ENCODE measurements around the gene ZC3HAV1. TPM values are rescaled to one million over a fixed set of nuclear protein-coding genes. Genes with fewer than 3 reads are reported as not detected.
"Not testable (repeated sequence)": the region's sequence is repeated elsewhere in the genome, so short reads cannot be mapped to it uniquely, and the experiment has no call there.

ZC3HAV1 gene
- total RNA-seq, 2 experiments from 2014 or later: 117 to 118 TPM

DNA sequence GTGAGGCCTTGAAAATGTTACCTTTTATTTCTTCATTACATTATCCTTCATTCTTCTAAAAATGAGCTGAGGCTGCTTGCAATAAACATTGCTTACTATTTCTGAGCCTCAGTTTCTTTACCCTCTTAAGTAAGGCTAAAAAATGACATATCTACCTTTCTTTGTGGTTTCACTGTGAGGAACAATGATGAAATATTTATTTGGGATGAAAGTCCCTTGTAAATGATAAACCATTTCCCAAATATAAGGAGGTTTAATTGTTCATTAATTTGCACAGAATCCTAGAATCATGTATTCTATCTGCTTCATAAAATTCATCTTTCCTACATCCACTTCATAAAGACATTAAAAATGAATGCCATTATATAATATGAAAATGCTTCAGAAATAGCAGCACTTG lies 27.9 kb downstream of the ZC3HAV1 start:
- Mint-ChIP-seq H3K36me3 (peaks cover 69% of the 10 kb centered on the region), H3K4me3 (no peak overlapping the region), H3K4me1 (peaks cover 84% of the 10 kb centered on the region), H3K27ac (peak overlapping the region; percentile 57), H3K9me3 (peaks cover 5% of the 10 kb centered on the region), H3K27me3 (no peaks in the 10 kb centered on the region)
- DNase-seq: no peak

GRCh38 chr7:139080905-139081304 lies 28.6 kb downstream of the ZC3HAV1 start:
- H3K4me3 Mint-ChIP-seq: peak overlapping the region; percentile 9
- no peak for DNase-seq
- peaks cover 78% of the 10 kb centered on the region for H3K4me1 Mint-ChIP-seq
- peak overlapping the region; percentile 57 for H3K27ac Mint-ChIP-seq
- peaks cover under 1% of the 10 kb centered on the region for H3K9me3 Mint-ChIP-seq
- H3K36me3 Mint-ChIP-seq: peaks cover 66% of the 10 kb centered on the region
- H3K27me3 Mint-ChIP-seq: no peaks in the 10 kb centered on the region

DNA sequence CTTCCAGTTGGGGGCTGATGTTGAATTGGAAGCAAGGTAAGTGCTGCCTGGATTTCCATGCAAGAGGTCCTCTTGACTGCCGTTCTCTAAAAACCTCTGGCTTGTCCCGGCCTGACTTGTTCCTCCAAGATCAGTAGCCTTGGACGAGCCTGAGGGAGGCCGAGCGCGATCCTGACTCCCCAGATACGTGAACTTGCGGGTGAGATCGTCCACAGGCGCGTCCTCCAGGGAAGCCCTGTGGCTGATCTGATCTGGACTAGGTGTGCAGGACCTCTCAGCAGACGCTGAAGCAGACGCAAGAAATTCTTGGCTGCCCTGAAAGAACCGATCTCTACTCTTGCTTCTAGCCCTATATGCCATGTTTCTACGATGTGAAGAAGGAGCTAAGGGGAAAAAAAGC lies 29.7 kb downstream of the ZC3HAV1 start:
- no peak for DNase-seq
- H3K9me3 Mint-ChIP-seq: no peaks in the 10 kb centered on the region
- H3K36me3 Mint-ChIP-seq: peaks cover 61% of the 10 kb centered on the region
- no peaks in the 10 kb centered on the region for H3K27me3 Mint-ChIP-seq
- H3K27ac Mint-ChIP-seq: peak overlapping the region; percentile 57
- peaks cover 71% of the 10 kb centered on the region for H3K4me1 Mint-ChIP-seq
- no peak overlapping the region for H3K4me3 Mint-ChIP-seq

- Mint-ChIP-seq H3K4me3 (no peak overlapping the region), H3K27ac (peak overlapping the region; percentile 57), H3K27me3 (no peaks in the 10 kb centered on the region), H3K36me3 (peaks cover 55% of the 10 kb centered on the region), H3K4me1 (peaks cover 65% of the 10 kb centered on the region), H3K9me3 (no peaks in the 10 kb centered on the region)
- DNase-seq: no peak
These were observed 30.6 kb downstream of the ZC3HAV1 start for GRCh38 chr7:139078911-139079310.

- no peak overlapping the region for H3K4me3 Mint-ChIP-seq
- H3K9me3 Mint-ChIP-seq: no peaks in the 10 kb centered on the region
- peaks cover 56% of the 10 kb centered on the region for H3K36me3 Mint-ChIP-seq
- peak overlapping the region; percentile 57 for H3K27ac Mint-ChIP-seq
- peaks cover 65% of the 10 kb centered on the region for H3K4me1 Mint-ChIP-seq
- no peaks in the 10 kb centered on the region for H3K27me3 Mint-ChIP-seq
- DNase-seq: no peak
These were observed 31.1 kb downstream of the ZC3HAV1 start for GRCh38 chr7:139078399-139078798.

- Mint-ChIP-seq H3K4me1 (peaks cover 64% of the 10 kb centered on the region), H3K27ac (peak overlapping the region; percentile 54), H3K36me3 (peaks cover 55% of the 10 kb centered on the region)
- H3K9me3 Mint-ChIP-seq, DNase-seq, H3K27me3 Mint-ChIP-seq, H3K4me3 Mint-ChIP-seq: not testable (repeated sequence)
These were observed 31.8 kb downstream of the ZC3HAV1 start for GRCh38 chr7:139077706-139078105.

GRCh38 chr7:139075871-139076686 lies 33.4 kb downstream of the ZC3HAV1 start:
- Mint-ChIP-seq H3K4me3 (no peak overlapping the region), H3K9me3 (no peaks in the 10 kb centered on the region), H3K27me3 (no peaks in the 10 kb centered on the region), H3K27ac (peak overlapping the region; percentile 72), H3K36me3 (peaks cover 58% of the 10 kb centered on the region), H3K4me1 (peaks cover 63% of the 10 kb centered on the region)
- no peak for DNase-seq

DNA sequence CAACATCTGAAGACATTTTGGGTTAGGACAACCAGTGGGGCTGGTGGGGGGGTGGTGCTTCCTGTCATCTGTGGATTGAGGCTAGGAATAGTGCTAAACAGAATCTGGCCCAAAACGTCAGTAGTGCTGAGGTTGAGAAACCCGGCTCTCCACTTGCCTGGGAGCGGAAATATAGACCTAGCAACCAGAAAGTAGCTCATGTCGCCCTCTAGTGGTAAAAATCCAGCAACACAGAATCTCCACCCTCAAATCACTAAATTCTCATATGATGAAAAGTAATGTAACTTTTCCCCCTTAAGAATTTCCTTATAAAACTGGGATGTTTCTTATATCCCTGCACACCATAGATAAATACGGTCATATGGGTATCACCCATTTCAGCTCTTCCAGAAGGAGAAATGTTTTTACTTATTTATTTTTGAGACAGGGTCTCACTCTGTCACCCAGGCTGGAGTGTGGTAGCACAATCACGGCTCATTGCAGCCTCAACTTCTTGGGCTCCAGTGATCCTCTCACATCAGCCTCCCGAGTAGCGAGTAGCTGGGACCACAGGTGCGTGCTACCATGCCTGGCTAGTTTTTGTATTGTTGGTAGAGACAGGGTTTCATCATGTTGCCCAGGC lies 34.4 kb downstream of the ZC3HAV1 start:
- Mint-ChIP-seq H3K9me3 (no peaks in the 10 kb centered on the region), H3K27me3 (no peaks in the 10 kb centered on the region), H3K4me1 (peaks cover 55% of the 10 kb centered on the region), H3K4me3 (peak overlapping the region; percentile 51), H3K36me3 (peaks cover 52% of the 10 kb centered on the region), H3K27ac (peak overlapping the region; percentile 84)
- DNase-seq: peak; percentile 47

DNA sequence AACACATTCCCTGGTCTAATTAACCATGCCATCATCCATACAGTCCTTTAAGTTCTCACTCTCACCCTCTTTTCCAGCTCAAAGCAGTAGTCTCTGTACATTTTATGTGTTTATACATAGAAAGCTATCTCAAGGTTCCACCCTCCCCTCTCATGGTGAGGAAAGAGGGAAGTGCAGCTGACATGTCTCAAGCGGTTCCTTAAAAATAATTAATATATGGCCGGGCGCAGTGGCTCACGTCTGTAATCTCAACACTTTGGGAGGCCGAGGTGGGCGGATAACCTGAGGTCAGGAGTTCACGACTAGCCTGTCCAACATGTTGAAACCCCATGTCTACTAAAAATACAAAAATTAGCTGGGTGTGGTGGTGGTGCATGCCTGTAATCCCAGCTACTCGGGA lies 36.7 kb downstream of the ZC3HAV1 start:
- H3K4me3 Mint-ChIP-seq: peak overlapping the region; percentile 16
- DNase-seq: no peak
- H3K4me1 Mint-ChIP-seq: peaks cover 46% of the 10 kb centered on the region
- no peaks in the 10 kb centered on the region for H3K9me3 Mint-ChIP-seq
- H3K27ac Mint-ChIP-seq: peak overlapping the region; percentile 87
- H3K27me3 Mint-ChIP-seq: no peaks in the 10 kb centered on the region
- peaks cover 56% of the 10 kb centered on the region for H3K36me3 Mint-ChIP-seq

DNA sequence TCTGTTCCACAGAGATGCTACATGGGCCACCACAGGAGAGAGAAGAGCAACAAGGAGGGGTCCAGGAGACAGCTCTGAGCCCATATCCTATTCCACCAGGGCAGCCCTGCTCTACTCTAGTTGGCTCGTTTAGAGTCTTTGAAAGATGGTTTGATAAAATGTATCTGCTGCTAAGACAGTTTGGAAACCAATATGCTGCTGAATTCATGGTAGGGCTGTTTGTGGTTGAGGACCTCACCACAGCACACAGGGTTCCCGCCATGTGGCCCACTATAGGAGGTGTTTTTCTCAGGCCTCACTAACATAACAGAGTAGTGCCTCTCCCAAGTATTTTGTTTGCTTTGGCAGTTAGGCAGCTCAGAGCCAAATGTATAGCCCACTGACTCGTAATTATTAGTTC lies 37.8 kb downstream of the ZC3HAV1 start:
- H3K27ac Mint-ChIP-seq: peak overlapping the region; percentile 87
- no peak for DNase-seq

DNA sequence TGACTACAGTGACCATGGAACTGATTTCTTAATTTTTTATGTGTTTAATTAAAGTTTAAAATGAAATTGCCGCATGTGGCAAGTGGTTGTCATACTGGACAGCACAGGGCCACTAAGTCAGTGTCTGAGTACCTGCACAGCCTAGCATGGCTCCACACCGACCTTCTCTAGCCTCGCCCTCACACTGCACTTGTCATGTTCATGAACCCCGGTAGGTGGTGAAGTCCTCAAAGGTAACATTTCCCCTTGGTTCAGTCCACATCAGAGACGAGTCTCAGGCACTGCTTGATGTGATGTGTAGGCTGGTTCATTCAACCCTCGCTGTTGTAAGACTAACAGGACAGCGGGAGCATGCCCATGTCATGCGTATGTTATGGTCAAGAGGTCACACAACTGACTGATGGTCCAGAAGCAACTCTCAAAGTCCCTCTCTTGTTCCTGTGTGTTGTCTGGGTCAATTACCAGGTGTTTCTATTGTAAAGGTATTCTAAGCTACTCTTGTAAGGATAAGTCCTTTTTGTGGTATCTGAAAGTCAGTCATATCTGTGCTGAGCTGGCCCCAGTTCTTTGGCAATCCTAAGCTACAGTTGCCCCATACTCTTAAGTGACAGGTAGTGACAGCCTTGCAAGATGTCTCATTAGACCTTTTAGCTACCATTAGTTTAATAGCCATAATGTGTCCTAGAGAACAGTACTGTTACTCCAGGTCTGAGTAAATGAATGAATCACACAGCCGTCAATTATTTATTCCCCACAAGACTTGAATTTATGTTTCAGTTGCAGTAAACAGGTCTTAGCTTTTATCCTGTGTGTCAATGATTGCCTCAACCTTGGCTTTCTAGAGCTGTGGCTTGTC lies 40.7 kb downstream of the ZC3HAV1 start:
- Mint-ChIP-seq H3K4me3 (no peak overlapping the region), H3K4me1 (peaks cover 47% of the 10 kb centered on the region), H3K9me3 (no peaks in the 10 kb centered on the region), H3K36me3 (peaks cover 59% of the 10 kb centered on the region), H3K27me3 (no peaks in the 10 kb centered on the region), H3K27ac (peak overlapping the region; percentile 59)
- no peak for DNase-seq

More for the DNA sequence above, 37.8 kb downstream of the ZC3HAV1 start:
- no peaks in the 10 kb centered on the region for H3K27me3 Mint-ChIP-seq
- H3K4me1 Mint-ChIP-seq: peaks cover 47% of the 10 kb centered on the region
- H3K36me3 Mint-ChIP-seq: peaks cover 65% of the 10 kb centered on the region
- H3K9me3 Mint-ChIP-seq: no peaks in the 10 kb centered on the region
- no peak overlapping the region for H3K4me3 Mint-ChIP-seq

DNA sequence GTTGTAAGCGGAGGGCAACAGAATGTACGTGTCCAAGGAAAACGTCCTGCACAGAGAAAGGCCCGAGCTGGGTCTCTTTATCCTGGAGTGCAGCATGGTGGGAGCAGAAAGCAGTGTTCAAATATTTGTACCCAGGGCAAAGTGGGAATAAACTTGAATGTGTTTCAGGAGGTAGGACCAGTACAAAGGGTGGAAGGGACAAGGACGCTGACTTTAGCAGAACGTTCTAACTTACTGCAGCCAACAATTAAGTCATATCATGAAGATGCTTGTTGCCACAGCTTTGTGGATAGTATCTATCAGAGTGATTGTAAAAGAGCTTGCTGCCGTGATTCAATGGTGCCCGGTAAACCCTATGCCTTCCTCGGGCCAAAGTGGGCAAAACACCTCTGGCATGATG lies 43.2 kb downstream of the ZC3HAV1 start:
- Mint-ChIP-seq H3K36me3 (peaks cover 50% of the 10 kb centered on the region), H3K4me3 (no peak overlapping the region), H3K27ac (peak overlapping the region; percentile 56), H3K27me3 (no peaks in the 10 kb centered on the region), H3K9me3 (no peaks in the 10 kb centered on the region), H3K4me1 (peaks cover 43% of the 10 kb centered on the region)
- DNase-seq: no peak

DNA sequence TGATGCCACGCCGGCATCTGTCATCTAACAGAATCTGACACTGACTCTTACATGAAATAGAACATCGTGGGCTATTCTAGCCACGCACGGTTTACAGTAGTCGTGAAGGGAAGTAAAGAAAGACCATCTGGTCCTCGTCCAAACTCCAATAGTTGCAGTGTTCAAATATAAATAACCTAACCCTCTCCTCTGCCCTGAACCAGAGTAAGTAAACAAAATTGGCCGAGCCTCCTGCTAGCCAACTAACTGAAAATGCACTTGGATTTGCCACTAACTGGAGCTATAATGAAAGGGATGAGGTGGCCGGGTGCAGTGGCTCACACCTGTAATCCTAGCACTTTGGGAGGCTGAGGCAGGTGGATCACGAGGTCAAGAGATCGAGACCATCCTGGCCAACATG lies 44.2 kb downstream of the ZC3HAV1 start:
- Mint-ChIP-seq H3K4me1 (peaks cover 50% of the 10 kb centered on the region), H3K4me3 (no peak overlapping the region), H3K27me3 (no peaks in the 10 kb centered on the region), H3K9me3 (no peaks in the 10 kb centered on the region), H3K27ac (no peak overlapping the region), H3K36me3 (peaks cover 56% of the 10 kb centered on the region)
- no peak for DNase-seq

GRCh38 chr7:139061416-139061815 lies 48.1 kb downstream of the ZC3HAV1 start:
- Mint-ChIP-seq H3K27me3 (no peaks in the 10 kb centered on the region), H3K4me1 (peaks cover 44% of the 10 kb centered on the region), H3K27ac (peak overlapping the region; percentile 67), H3K9me3 (no peaks in the 10 kb centered on the region), H3K36me3 (peaks cover 49% of the 10 kb centered on the region), H3K4me3 (no peak overlapping the region)
- DNase-seq: no peak

- no peak for DNase-seq
- no peaks in the 10 kb centered on the region for H3K9me3 Mint-ChIP-seq
These were observed 48.8 kb downstream of the ZC3HAV1 start for GRCh38 chr7:139060695-139061237.

More at GRCh38 chr7:139060695-139061237, 48.8 kb downstream of the ZC3HAV1 start:
- H3K36me3 Mint-ChIP-seq: peaks cover 47% of the 10 kb centered on the region
- H3K4me3 Mint-ChIP-seq: no peak overlapping the region
- no peaks in the 10 kb centered on the region for H3K27me3 Mint-ChIP-seq
- peaks cover 44% of the 10 kb centered on the region for H3K4me1 Mint-ChIP-seq
- peak overlapping the region; percentile 67 for H3K27ac Mint-ChIP-seq
